ENCODE measurements around the gene PRKD2.

DNA sequence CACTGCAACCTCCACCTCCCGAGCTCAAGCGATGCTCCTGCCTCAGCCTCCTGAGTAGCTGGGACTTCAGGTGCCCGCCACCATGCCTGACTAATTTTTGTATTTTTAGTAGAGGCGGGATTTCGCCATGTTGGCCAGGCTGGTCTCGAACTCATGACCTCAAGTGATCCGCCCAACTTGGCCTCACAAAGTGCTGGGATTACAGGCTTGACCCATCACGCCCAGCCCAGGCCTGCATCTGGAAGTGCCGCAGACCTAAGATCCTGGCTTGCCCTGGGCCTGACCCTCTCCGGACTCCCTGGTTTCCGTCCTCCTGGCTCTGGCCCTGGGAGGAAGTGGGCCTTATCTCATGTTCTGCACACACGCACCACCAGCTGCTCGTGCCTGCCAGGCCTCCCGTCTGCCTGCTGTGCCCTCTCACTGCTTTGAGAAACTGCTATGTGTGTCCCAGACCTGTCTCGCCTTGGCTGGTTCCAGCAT lies 87.3 kb downstream of the PRKD2 start:
- TF ChIP-seq, protein P1, sequence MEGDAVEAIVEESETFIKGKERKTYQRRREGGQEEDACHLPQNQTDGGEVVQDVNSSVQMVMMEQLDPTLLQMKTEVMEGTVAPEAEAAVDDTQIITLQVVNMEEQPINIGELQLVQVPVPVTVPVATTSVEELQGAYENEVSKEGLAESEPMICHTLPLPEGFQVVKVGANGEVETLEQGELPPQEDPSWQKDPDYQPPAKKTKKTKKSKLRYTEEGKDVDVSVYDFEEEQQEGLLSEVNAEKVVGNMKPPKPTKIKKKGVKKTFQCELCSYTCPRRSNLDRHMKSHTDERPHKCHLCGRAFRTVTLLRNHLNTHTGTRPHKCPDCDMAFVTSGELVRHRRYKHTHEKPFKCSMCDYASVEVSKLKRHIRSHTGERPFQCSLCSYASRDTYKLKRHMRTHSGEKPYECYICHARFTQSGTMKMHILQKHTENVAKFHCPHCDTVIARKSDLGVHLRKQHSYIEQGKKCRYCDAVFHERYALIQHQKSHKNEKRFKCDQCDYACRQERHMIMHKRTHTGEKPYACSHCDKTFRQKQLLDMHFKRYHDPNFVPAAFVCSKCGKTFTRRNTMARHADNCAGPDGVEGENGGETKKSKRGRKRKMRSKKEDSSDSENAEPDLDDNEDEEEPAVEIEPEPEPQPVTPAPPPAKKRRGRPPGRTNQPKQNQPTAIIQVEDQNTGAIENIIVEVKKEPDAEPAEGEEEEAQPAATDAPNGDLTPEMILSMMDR (IDR thresholded peaks at IDR 0.05), result no peak
- TF ChIP-seq POLR2A (IDR thresholded peaks at IDR 0.05), result no peak

Data from Peyer's patch (tissue), 4 donors.